Neutrophil (primary cell): ENCODE data around the gene CDH13.

Source experiments
- H3K27ac ChIP-seq: fragments of 200-600 bp; sonication (generic); 2 replicates; pipeline ENCODE4 v1.5.1; 2016; ENCODE audit warnings: mild to moderate bottlenecking, moderate library complexity
- H3K27me3 ChIP-seq: fragments of 200-600 bp; sonication (generic); 2 replicates; pipeline ENCODE4 v1.6.0; 2016; ENCODE audit warnings: mild to moderate bottlenecking
- H3K36me3 ChIP-seq: fragments of 200-600 bp; sonication (generic); 2 replicates; pipeline ENCODE4 v1.5.1; 2017
- H3K4me1 ChIP-seq, 2 experiments: fragments of 200-600 bp in 1 of 2; sonication (generic) in 1 of 2; 1 replicate in 1 of 2; 2 replicates in 1 of 2; pipeline versions ENCODE4 v1.5.1 to v1.6.1; 2013 to 2016; ENCODE audit warnings: low read depth in 1 of 2, low read length in 1 of 2, mild to moderate bottlenecking in 1 of 2, moderate library complexity in 1 of 2; ENCODE audit not compliant: control insufficient read depth in 1 of 2, insufficient read depth in 1 of 2
- H3K4me3 ChIP-seq, 2 experiments: fragments of 200-600 bp in 1 of 2; sonication (generic) in 1 of 2; 1 replicate in 1 of 2; 2 replicates in 1 of 2; pipeline ENCODE4 v1.5.1; 2013 to 2016; ENCODE audit warnings: low read depth in 1 of 2, low read length in 1 of 2, mild to moderate bottlenecking in 1 of 2, moderate library complexity in 1 of 2
- H3K9me3 ChIP-seq: fragments of 200-600 bp; sonication (generic); 2 replicates; pipeline ENCODE4 v1.5.1; 2016
- TF ChIP-seq, protein P1 (sequence below): fragments of 200-600 bp; sonication (generic); IDR thresholded peaks from 2 replicates; pipeline ENCODE4 v1.5.1; 2016; ENCODE audit warnings: antibody characterized with exemption

Gene CDH13

DNA sequence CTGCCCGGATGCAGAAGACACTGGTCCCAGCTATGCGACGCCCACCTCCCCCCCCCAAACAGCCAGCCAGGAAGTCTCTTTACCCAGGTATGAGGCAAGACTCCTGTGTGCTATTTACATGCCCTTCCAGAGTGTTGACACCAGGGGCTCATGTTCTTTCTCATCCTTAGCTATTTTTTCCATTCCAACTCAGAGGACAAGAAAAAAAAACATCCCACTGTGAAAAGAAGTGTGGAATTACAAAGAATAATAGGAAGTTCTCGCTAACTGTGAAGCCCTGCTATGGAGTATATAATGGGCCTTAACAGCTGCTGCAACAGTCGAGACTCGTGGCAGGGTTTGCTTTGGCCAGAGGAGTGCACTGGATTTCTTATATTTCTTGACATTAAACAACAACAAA lies 584.9 kb downstream of the CDH13 start:
- no peak overlapping the region for H3K27ac ChIP-seq
- no peaks in the 10 kb centered on the region for H3K4me1 ChIP-seq
- no peaks in the 10 kb centered on the region for H3K9me3 ChIP-seq
- no peaks in the 10 kb centered on the region for H3K36me3 ChIP-seq
- TF ChIP-seq, protein P1, sequence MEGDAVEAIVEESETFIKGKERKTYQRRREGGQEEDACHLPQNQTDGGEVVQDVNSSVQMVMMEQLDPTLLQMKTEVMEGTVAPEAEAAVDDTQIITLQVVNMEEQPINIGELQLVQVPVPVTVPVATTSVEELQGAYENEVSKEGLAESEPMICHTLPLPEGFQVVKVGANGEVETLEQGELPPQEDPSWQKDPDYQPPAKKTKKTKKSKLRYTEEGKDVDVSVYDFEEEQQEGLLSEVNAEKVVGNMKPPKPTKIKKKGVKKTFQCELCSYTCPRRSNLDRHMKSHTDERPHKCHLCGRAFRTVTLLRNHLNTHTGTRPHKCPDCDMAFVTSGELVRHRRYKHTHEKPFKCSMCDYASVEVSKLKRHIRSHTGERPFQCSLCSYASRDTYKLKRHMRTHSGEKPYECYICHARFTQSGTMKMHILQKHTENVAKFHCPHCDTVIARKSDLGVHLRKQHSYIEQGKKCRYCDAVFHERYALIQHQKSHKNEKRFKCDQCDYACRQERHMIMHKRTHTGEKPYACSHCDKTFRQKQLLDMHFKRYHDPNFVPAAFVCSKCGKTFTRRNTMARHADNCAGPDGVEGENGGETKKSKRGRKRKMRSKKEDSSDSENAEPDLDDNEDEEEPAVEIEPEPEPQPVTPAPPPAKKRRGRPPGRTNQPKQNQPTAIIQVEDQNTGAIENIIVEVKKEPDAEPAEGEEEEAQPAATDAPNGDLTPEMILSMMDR = no peak
- H3K27me3 ChIP-seq = no peaks in the 10 kb centered on the region
- H3K4me3 ChIP-seq = no peak overlapping the region

DNA sequence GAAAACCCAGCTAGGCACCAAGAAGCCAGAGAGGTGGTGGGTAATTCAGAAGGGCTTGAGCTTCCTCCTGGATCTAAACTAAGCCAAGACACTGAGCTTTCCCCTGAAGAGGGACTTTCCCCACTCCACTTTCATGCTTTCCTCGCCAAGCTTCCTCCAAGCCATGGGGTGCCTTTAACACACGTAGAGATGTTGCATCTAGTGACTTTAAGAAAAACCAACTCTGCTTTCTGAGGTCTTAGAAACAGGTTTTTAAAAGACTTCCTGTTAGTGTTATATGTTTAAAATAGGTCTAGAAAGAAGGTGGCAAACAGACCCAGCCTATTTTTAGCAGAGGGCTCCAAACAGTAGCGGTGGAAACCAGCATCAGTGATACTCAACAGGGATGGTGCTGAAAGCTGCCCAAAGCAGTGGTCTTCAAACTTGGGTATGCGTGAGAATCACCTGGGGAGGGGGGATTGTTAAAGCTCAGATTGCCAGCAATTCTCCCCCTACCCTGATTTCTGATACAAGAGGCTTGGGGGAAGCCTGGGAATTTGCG lies 585.6 kb downstream of the CDH13 start:
- H3K36me3 ChIP-seq = no peaks in the 10 kb centered on the region
- TF ChIP-seq, protein P1 = no peak
- no peaks in the 10 kb centered on the region for H3K4me1 ChIP-seq

DNA sequence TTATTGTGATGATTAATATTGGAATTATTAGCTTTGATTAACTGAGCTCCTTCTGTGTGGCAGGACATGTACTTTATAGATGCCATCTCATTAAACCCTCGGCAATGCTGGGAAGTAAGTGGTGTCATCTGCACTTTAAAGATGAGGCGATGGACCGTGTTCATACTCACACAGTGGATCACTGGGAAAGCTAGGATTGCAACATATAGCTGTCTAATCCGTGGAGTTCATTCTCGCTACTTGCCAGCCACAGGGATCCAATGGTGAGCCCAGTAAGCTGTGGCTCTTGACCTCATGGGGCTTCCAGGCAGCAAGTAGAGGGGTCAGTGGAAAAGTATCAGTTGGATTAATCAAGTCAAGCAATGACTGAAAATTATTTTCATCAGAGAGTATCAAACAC lies 587.9 kb downstream of the CDH13 start:
- Histone ChIP-seq H3K9me3 (no peaks in the 10 kb centered on the region), H3K4me3 (no peak overlapping the region), H3K27ac (no peak overlapping the region), H3K36me3 (no peaks in the 10 kb centered on the region), H3K27me3 (no peaks in the 10 kb centered on the region), H3K4me1 (no peaks in the 10 kb centered on the region)
- TF ChIP-seq, protein P1 = no peak

More for the DNA sequence above, 585.6 kb downstream of the CDH13 start:
- Histone ChIP-seq H3K9me3 (no peaks in the 10 kb centered on the region), H3K4me3 (no peak overlapping the region), H3K27me3 (no peaks in the 10 kb centered on the region), H3K27ac (no peak overlapping the region)

DNA sequence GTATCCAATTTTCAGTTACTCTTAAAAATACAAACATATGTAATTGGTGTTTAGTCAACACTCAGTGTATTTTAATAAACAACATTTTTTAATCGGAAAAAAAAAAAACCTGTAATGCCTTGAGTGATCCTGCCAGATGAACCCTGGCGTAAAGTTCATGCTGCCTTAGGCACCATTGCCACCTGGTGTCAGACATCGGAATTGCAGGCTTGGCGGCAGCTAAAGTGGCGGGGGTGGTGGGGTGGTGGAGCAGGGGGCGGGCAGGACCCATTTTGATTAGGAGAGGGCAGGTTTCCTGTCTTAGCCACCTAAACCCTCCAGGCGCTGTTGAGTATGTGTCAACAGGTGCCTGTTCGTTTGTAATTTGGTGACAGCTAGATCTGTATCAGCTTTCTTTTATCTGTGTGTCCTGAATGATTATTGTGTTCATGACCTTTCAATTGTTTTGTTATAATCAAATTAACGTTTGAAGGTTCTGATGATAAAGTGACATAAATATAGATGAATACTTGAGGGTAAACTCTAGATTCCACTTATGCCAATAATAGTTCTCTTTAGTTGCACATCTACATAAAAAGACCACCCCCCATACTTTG lies 588.7 kb downstream of the CDH13 start:
- Histone ChIP-seq H3K36me3 (no peaks in the 10 kb centered on the region), H3K4me1 (no peaks in the 10 kb centered on the region), H3K27me3 (no peaks in the 10 kb centered on the region), H3K9me3 (no peaks in the 10 kb centered on the region), H3K4me3 (no peak overlapping the region), H3K27ac (no peak overlapping the region)
- TF ChIP-seq, protein P1 = peak; percentile 53

DNA sequence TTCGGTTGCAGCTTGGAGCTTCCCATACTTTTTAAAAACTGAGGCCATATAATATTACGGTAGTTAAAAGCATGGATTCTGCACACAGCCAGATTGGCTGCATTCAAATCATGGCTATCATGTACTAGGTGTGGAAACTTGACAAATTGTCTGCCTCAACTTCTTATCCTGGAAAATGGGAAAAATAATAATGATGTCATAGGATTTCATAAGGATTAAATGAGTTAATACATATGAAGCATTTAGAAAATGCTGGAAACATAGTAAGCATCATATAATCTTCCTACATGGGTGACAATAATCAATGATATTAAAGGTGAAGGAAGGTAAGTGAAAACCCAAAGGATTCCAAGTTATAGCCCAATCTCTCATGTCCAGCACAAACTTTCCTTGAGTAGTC lies 592.5 kb downstream of the CDH13 start:
- Histone ChIP-seq H3K27me3 (no peaks in the 10 kb centered on the region), H3K4me1 (no peaks in the 10 kb centered on the region), H3K27ac (no peak overlapping the region), H3K4me3 (no peak overlapping the region), H3K9me3 (no peaks in the 10 kb centered on the region), H3K36me3 (no peaks in the 10 kb centered on the region)
- TF ChIP-seq, protein P1 = no peak
